Measurements from ENCODE around the gene AEBP2. TPM values are rescaled to one million over a fixed set of nuclear protein-coding genes. Genes with fewer than 3 reads are reported as not detected.
"Not testable (repeated sequence)": the region's sequence is repeated elsewhere in the genome, so short reads cannot be mapped to it uniquely, and the experiment has no call there.

AEBP2 gene
- total RNA-seq, 1 donor, result 19.2 TPM

GRCh38 chr12:19397534-19397933 lies 41.8 kb upstream of the AEBP2 start:
- H3K36me3 ChIP-seq (ENCODE audit: insufficient read depth, low read length), result no peaks in the 10 kb centered on the region
- peaks cover 4% of the 10 kb centered on the region for H3K27me3 ChIP-seq (ENCODE audit: insufficient read depth, low read length)
- H4K20me1 ChIP-seq (ENCODE audit: insufficient read depth, low read length), result no peaks in the 10 kb centered on the region
- H3K27ac ChIP-seq (ENCODE audit: low read depth, low read length), result no peak overlapping the region
- H3K4me3 ChIP-seq (ENCODE audit: insufficient read depth, low read length), result no peak overlapping the region
- no peaks in the 10 kb centered on the region for H3K9me3 ChIP-seq (ENCODE audit: low read depth, low read length)
- no peak overlapping the region for H3K4me2 ChIP-seq (ENCODE audit: insufficient read depth, low read length)
- no peaks in the 10 kb centered on the region for H3K4me1 ChIP-seq (ENCODE audit: insufficient read depth, low read length)
- TF ChIP-seq CTCF (IDR thresholded peaks at IDR 0.05; ENCODE audit: extremely low read depth, low read depth, low read length), result no peak
- DNase-seq (ENCODE audit: insufficient read length, low spot score, missing footprints), result no peak
- H2AFZ ChIP-seq (ENCODE audit: low read length), result no peak overlapping the region
- no peaks in the 10 kb centered on the region for H3K79me2 ChIP-seq (ENCODE audit: insufficient read depth, low read length)

- Histone ChIP-seq H4K20me1 (ENCODE audit: insufficient read depth, low read length) (no peaks in the 10 kb centered on the region), H3K79me2 (ENCODE audit: insufficient read depth, low read length) (no peaks in the 10 kb centered on the region), H3K4me1 (ENCODE audit: insufficient read depth, low read length) (no peaks in the 10 kb centered on the region), H2AFZ (ENCODE audit: low read length) (no peak overlapping the region), H3K4me2 (ENCODE audit: insufficient read depth, low read length) (no peak overlapping the region), H3K27me3 (ENCODE audit: insufficient read depth, low read length) (peaks cover 4% of the 10 kb centered on the region), H3K36me3 (ENCODE audit: insufficient read depth, low read length) (no peaks in the 10 kb centered on the region), H3K4me3 (ENCODE audit: insufficient read depth, low read length) (no peak overlapping the region), H3K9me3 (ENCODE audit: low read depth, low read length) (no peaks in the 10 kb centered on the region), H3K27ac (ENCODE audit: low read depth, low read length) (no peak overlapping the region)
- no peak for TF ChIP-seq CTCF (IDR thresholded peaks at IDR 0.05; ENCODE audit: extremely low read depth, low read depth, low read length)
- no peak for DNase-seq (ENCODE audit: insufficient read length, low spot score, missing footprints)
Measured at GRCh38 chr12:19398376-19399363, 40.6 kb upstream of the AEBP2 start.

- H3K27me3 ChIP-seq (ENCODE audit: insufficient read depth, low read length); H3K36me3 ChIP-seq (ENCODE audit: insufficient read depth, low read length); H2AFZ ChIP-seq (ENCODE audit: low read length); H4K20me1 ChIP-seq (ENCODE audit: insufficient read depth, low read length); H3K27ac ChIP-seq (ENCODE audit: low read depth, low read length); H3K9me3 ChIP-seq (ENCODE audit: low read depth, low read length); H3K4me1 ChIP-seq (ENCODE audit: insufficient read depth, low read length); DNase-seq (ENCODE audit: insufficient read length, low spot score, missing footprints); H3K4me3 ChIP-seq (ENCODE audit: insufficient read depth, low read length); H3K79me2 ChIP-seq (ENCODE audit: insufficient read depth, low read length); H3K4me2 ChIP-seq (ENCODE audit: insufficient read depth, low read length): not testable (repeated sequence)
Measured at GRCh38 chr12:19400649-19401285, 38.5 kb upstream of the AEBP2 start.

- DNase-seq (ENCODE audit: insufficient read length, low spot score, missing footprints), result no peak
- H3K36me3 ChIP-seq (ENCODE audit: insufficient read depth, low read length), result no peaks in the 10 kb centered on the region
- no peaks in the 10 kb centered on the region for H3K4me1 ChIP-seq (ENCODE audit: insufficient read depth, low read length)
- no peaks in the 10 kb centered on the region for H3K79me2 ChIP-seq (ENCODE audit: insufficient read depth, low read length)
- H3K4me2 ChIP-seq (ENCODE audit: insufficient read depth, low read length), result no peak overlapping the region
- H2AFZ ChIP-seq (ENCODE audit: low read length), result no peak overlapping the region
- H3K27me3 ChIP-seq (ENCODE audit: insufficient read depth, low read length), result peaks cover 4% of the 10 kb centered on the region
- TF ChIP-seq CTCF (IDR thresholded peaks at IDR 0.05; ENCODE audit: extremely low read depth, low read depth, low read length), result no peak
- H4K20me1 ChIP-seq (ENCODE audit: insufficient read depth, low read length), result no peaks in the 10 kb centered on the region
- H3K9me3 ChIP-seq (ENCODE audit: low read depth, low read length), result no peaks in the 10 kb centered on the region
- no peak overlapping the region for H3K4me3 ChIP-seq (ENCODE audit: insufficient read depth, low read length)
- H3K27ac ChIP-seq (ENCODE audit: low read depth, low read length), result no peak overlapping the region
Measured at GRCh38 chr12:19402211-19402610, 37.1 kb upstream of the AEBP2 start.
